ENCODE results near the gene EXOG. TPM values are rescaled to one million over a fixed set of nuclear protein-coding genes. Genes with fewer than 3 reads are reported as not detected.

EXOG gene
- total and polyA plus RNA-seq, 7 donors = 2.9 to 14.5 (median 4.5) TPM

GRCh38 chr3:38555926-38556325 lies 59.8 kb downstream of the EXOG start:
- no peaks in the 10 kb centered on the region for H3K9me3 ChIP-seq
- no peaks in the 10 kb centered on the region for H3K27me3 ChIP-seq (ENCODE audit: insufficient read depth in 3 of 3, low read length in 2 of 3)
- H3K4me3 ChIP-seq = no peak overlapping the region
- WGBS, 3 donors = 96 to 99% (median 97%) methylated on average over 2 of the region's 2 CpGs
- TF ChIP-seq CTCF (IDR thresholded peaks at IDR 0.05) = no peak
- ATAC-seq (no peak), DNase-seq (no peak)
- H3K36me3 ChIP-seq (ENCODE audit: insufficient read depth in 1 of 2, low read depth in 1 of 2) = no peaks in the 10 kb centered on the region
- H3K27ac ChIP-seq = no peak overlapping the region
- intact Hi-C loops (cut with DNase I) = no loop called here
- H3K4me1 ChIP-seq = no peaks in the 10 kb centered on the region

- no peak for TF ChIP-seq CTCF (IDR thresholded peaks at IDR 0.05)
- intact Hi-C loops (cut with DNase I) = no loop called here
- Histone ChIP-seq H3K4me1 (no peaks in the 10 kb centered on the region), H3K27ac (no peak overlapping the region), H3K9me3 (no peaks in the 10 kb centered on the region), H3K4me3 (no peak overlapping the region), H3K36me3 (ENCODE audit: insufficient read depth in 1 of 2, low read depth in 1 of 2) (no peaks in the 10 kb centered on the region), H3K27me3 (ENCODE audit: insufficient read depth in 3 of 3, low read length in 2 of 3) (no peaks in the 10 kb centered on the region)
- 66 to 90% (median 87%) methylated on average over 3 to 4 of the region's 4 CpGs for WGBS, 3 donors
- no peak for ATAC-seq
- DNase-seq = peak in 1 of 2 donors; percentile 15
Measured at GRCh38 chr3:38556640-38557358, 60.7 kb downstream of the EXOG start.

GRCh38 chr3:38558864-38559263 lies 62.7 kb downstream of the EXOG start:
- Histone ChIP-seq H3K4me3 (no peak overlapping the region), H3K4me1 (no peaks in the 10 kb centered on the region), H3K9me3 (no peaks in the 10 kb centered on the region), H3K27ac (no peak overlapping the region), H3K27me3 (ENCODE audit: insufficient read depth in 3 of 3, low read length in 2 of 3) (no peaks in the 10 kb centered on the region), H3K36me3 (ENCODE audit: insufficient read depth in 1 of 2, low read depth in 1 of 2) (no peaks in the 10 kb centered on the region)
- TF ChIP-seq CTCF (IDR thresholded peaks at IDR 0.05) = no peak
- intact Hi-C loops (cut with DNase I) = no loop called here
- WGBS, 3 donors = 58 to 77% (median 72%) methylated on average over 1 of the region's 1 CpG
- ATAC-seq (no peak), DNase-seq (no peak)

- no peaks in the 10 kb centered on the region for H3K27me3 ChIP-seq (ENCODE audit: insufficient read depth in 3 of 3, low read length in 2 of 3)
- no peaks in the 10 kb centered on the region for H3K9me3 ChIP-seq
- H3K4me3 ChIP-seq = no peak overlapping the region
- DNase-seq (peak in 1 of 2 donors; percentile 38), ATAC-seq (no peak)
- WGBS, 3 donors = 91 to 98% (median 93%) methylated on average over 6 of the region's 6 CpGs
- no peaks in the 10 kb centered on the region for H3K36me3 ChIP-seq (ENCODE audit: insufficient read depth in 1 of 2, low read depth in 1 of 2)
- H3K4me1 ChIP-seq = no peaks in the 10 kb centered on the region
- H3K27ac ChIP-seq = no peak overlapping the region
- intact Hi-C loops (cut with DNase I) = no loop called here
- no peak for TF ChIP-seq CTCF (IDR thresholded peaks at IDR 0.05)
Measured at GRCh38 chr3:38560284-38560683, 64.1 kb downstream of the EXOG start.

Data from psoas muscle (tissue), 8 donors.